EL (cell line): ENCODE data around the gene PALB2.

ENCODE experiments used
- DNase-seq: peaks from one replicate; pipeline ENCODE4 v3.0.0-alpha.2; 2016

Gene PALB2

DNA sequence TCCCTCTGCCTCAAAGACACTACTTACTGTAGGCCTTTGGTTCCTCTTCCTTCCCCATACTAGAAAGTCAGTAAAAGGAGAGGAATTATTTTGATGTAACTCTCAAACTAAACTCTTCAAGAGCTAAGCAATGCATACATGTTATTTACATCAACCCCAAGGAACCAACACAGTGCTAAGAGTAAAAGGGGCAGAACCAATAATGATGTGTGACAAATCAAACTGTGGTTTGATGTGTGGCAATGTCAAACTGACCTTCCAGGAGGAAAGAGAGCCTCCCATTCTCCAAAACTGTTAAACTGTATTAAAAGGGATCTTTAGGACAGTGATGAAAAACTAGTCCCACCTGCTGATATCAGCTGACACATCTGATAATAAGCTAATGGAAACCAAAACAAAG is 60.7 kb downstream of the PALB2 start:
- no peak for DNase-seq

DNA sequence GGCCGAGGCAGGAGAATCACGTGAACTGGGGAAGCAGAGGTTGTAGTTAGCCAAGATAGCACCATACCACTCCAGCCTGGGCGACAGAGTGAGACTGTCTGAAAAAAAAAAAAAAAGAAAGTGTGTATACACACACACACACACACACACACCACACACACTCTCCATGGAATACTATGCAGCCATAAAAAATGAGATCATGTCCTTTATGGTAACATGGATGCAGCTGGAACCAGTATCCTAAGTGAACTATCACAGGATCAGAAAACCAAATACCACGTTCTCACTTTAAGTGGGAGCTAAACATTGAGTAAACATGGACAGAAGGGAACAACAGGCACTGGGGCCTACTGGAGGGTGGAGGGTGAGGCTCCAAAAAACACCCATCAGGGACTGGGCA is 61.7 kb downstream of the PALB2 start:
- DNase-seq, result no peak

DNA sequence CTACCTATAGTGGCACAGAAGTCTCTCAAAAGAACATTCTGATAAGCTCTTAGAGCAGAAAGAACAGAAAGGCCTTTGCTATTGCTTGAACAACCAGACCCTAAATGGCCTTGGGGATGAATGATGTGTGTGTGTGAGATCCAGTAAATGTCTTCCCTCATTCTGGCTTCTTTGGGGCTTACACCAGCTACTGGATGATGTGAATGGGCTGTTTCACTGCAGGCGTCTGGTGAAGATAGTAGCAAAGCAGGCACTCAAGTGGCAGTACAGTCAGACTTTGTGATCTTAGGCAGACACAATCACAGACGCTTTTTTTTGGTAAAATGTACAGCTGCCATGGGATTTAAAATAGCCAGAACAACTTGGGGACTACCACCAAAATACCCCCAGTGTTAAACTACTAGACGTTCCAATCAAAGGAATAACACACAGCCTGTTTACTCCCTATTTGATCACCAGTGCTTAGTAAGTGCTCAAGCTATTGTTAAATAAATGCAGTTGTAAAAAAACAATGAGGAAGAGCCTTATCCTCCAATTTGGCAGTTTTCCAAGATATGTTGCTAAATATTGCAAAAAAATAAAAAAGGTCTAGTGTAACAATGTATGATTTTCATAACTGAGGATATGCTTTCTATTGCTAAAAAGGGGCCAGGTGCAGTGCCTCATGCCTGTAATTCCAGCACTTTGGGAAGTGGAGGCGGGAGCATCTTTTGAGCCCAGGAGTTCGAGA is 62.8 kb downstream of the PALB2 start:
- DNase-seq, result no peak

DNA sequence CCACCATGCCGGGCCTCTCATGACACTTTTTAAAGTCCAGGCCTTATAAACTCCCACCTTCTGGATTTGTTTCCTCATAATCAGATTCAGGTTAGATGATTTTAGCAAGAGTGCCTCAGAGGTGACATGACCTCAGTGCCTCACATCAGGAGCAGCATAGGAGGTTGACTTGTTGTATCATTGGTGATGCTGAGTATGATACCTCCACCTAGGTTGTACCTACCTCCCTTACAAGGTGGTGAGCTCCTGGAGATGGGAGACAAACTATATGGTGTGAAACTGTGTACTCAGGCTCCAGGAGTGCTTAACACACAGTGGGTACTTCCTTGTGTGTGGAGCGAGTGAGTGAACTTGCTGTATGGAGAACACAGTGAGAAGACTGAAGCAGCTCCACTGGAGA is 63.6 kb downstream of the PALB2 start:
- DNase-seq, result no peak

DNA sequence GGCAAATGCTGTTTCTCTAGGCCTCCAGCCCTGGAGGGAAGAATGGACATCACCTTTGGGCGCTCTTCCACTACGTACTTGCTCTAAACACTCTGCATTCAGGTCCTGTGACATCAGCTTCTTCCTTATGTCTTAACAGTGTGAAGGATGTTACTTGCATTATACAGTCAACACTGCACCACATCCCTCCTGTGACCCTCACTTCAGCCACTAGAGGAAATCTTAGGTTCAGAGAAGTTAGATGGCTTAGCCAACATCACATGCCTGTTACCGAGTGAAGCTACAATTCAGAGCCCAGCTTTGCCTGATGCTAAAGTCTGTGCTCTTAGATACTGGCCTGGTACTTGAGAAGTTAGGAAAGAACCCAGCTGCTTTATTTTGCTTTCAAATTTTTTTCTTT is 65.3 kb downstream of the PALB2 start:
- no peak for DNase-seq

DNA sequence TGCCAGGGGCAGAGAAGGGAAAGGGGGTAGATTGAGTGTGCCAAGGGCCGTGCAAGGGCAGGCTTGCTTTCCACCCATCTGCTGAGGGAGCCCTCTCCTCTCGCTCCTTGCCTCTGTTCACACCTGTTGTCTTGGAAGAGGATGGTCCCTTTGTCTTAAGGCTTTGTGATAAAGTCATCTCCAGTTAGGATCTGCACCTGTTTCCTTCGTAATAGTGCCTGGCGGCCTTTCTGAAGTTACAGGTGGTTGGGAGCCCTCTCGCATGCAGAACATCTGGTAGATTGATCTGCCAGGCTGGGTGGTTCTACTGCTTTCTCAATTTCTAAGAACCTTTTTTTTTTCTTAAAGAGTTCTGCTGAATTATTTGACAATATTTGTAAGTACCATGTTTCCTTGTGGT is 67.3 kb downstream of the PALB2 start:
- DNase-seq, result no peak

DNA sequence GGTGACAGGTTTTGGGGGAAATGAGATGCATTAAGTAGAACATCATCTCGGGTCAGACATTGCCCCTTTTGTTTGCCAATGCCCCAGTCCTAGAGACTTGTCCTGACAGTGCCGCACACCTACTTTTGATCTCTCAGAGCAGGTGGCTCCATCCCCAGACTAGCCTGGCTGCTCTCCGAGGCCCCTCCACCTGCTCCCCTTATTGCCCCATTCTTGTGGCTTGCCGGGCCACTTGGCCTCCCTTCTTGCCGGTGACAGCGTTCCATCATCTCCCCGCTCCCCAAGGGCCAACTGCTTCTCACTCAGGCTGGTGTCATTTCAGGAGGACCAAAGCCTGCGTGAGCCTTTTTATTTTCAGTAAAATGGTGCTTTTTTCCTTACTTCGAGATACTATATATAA is 68.7 kb downstream of the PALB2 start:
- DNase-seq, result no peak

DNA sequence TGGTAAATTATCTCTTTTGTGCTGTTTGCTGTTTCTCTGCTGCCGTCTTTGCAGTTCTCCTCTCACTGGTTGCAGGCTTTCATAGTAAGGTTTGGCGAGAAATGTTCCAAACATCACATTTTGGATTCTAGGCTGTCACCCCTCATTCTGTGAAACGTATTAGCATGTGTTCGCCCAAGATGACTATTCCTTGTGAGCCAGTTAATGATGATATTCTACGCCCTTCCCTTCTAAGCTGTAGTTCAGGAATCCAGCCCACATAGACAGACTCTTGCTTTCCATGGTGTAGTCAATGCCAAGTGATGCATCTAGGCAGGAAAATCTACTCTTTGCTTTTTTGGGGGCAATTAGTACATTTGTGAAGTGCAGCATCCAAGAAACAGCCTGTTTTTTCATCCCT is 69.2 kb downstream of the PALB2 start:
- no peak for DNase-seq

DNA sequence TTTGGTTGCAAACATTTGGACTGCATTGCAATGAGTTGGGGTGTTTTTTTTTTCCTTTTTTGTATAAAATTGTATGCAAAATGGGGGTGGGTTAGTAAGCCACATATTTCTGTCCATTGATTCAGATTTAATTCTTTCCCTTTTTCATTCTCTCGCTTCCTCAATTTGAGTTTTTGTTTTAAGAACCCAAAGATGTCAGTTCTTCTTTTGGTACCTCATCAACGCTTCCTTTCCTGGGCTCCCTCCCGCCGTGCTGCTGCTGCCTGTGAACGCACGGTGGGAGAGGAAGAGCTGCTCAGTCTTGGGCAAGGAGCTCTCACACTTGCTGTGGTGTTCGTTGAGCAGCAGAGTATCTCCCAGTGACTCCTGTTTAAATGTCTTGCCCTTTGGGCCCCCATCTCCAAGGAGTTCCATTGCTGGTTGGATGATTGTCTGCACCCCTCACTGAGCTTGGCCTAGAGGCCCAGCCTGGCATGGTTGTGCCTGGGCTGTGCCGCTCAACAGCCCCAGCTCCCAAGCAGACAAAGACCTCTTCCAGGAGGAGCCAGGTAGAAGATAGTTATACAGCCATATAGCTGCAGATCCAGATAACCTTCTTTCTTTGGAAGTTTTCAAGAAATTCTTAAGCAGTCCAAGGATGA is 70.0 kb downstream of the PALB2 start:
- DNase-seq, result no peak

DNA sequence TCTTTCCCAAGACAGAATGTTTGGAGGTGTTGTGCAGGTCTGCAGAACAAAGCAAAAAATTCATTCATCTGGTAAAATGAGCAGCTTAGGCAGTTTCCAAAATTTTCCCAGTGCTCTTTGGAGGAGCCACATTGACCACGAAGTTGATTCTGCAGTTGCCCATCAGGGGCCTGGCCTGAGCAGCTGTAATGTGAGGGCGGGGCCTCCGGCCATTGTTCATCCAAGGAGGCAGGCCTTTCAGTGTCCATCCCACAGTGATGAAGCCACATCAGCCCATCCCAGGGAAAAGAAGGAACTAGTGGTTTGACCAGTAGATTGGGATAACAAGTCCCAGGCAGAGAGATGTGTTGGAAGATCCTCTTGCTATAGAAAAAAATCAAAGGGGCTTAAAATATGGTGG is 73.5 kb downstream of the PALB2 start:
- DNase-seq, result no peak

DNA sequence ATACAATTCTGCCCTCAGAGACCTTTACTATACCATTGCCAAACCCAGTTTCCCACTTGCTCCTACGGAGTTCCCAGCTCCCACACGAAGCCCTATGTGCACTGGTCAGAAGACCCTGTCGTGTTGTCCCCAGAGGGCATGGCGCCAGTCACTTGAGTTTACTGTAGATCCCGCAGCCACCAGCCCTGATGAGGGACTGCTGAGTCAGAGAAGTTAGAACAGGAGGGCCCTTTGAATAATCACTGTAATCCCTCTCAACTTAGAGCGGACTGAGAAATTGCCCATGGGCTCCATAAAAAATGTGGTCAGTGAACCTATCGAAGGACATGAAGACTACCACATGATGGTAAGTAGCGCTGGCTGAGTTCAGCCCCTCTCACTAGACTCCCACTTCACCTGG is 74.4 kb downstream of the PALB2 start:
- DNase-seq, result no peak

DNA sequence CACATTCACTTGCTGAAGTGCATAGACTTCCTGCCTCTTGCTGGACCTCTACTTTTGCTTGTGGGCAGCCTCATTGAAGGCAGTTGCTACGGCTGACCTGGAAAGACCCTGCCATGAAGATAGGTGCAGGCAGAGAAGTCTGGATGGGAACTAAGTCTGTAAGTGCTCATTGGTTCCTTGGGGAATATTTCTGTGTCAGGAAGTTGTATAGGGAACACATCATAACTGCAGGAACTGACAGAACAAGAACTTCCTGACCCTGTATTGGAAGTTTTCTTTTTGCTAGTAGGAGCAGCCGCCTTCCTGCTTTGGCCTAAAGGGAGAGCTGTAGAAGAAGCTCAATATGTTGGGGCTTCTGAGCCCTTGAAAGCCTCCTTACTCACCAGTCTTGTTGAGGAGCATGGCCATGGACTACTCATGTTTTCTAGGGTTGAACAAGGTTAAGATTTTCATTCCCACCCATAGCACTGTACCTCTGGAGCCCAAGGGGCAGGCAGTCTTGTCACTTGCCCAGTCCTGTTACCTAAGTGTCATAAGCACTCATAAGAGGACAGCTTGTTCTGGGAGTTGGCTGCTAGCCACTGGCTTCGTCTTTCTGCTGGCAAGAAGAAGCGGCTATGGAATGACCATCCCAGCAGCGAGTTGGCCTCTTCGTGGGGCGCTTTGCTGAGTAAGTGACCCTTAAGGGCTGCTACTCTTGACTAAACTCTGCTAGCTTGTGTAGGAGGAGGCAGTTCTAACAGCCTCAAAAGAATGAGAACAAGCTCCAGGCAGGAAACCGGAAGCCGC is 76.3 kb downstream of the PALB2 start:
- no peak for DNase-seq

DNA sequence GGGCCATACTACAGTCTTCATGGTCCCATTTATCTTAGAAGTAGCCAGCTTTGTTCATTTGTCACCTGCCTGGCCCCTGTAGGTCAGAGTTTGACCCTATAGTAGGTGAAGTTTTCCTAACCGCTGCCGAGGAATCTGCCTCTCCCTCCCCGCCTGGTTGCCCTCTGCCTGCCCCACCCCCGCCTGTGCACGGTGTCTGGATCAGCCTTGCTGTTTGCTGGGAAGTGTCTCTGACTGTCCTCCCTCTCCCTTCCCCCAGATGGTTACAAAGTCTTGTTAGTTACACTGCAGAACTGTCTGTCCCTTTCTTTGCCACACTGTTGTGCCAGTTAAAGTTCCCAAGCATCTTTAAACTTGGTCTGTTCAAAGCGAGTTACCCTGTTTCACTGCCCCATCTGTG is 77.9 kb downstream of the PALB2 start:
- DNase-seq, result no peak

DNA sequence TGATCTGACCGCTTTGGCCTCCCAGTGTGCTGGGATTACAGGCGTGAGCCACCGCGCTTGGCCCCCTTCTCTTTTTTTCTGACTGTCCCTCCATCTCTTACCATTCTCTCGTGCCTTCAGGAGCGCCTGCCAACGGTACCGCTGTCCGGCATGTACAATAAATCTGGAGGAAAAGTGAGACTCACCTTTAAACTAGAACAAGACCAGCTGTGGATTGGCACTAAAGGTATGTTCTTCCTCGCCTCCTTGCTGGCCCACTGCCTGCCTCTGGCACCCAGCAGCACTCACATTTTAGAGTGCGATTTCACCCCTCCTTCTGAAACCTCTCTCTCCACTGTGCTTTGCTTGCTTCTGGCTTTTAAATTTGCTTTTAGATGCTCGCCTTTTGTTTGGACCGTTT is 78.6 kb downstream of the PALB2 start:
- DNase-seq, result no peak

DNA sequence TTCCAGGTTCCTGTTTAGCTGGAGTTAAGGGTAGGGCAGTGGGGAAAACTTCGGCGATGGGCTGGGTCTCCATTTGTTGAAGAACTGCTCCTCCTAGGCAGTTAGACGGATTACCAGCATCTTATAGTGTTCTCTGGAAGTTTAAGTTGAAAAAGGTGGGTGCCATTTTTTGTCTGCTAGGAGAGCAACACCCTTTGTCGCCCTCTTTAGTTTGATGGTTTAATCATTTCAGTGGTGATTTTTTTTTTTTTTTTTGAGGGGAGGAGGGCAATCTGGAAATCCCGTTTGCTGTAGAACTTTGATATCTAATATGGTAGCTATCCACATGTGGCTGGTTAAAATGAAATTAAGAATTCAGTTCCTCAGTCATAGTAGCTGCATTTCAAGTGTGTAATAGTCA is 79.5 kb downstream of the PALB2 start:
- no peak for DNase-seq

DNA sequence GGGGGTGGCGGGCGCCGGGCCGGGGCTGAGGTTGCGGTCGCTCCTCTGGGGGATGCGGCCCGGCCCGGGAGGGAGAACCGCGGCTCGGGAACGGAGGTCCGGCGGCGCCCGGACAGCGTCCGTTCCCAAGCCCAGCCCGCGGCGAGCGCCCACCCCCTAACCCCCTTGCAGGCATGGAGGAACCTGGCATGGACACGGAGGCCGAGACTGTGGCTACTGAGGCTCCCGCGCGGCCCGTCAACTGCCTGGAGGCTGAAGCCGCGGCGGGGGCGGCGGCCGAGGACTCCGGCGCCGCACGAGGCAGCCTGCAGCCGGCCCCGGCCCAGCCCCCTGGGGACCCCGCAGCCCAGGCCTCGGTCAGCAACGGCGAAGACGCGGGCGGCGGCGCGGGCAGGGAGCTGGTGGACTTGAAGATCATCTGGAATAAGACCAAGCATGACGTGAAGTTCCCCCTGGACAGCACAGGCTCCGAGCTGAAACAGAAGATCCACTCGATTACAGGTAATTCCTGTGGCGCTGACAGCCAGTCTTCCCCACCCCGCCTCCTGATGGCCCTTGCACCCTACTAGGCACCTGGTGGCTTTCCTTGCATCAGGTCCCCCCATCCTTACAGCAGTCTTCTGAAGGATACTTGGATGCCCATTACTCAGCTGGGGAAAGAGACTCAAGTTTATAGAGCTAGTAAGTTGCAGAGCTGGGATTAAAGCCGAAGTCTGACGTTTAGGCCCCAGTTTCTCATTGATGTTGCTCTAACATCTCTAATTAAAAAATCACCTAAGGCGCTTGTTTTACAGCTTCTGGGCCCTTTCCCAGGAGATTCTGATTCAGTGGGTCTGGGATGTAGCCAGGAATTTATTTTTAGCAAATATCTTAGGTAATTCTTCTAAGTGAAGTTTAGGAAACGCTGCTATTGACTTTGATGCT is 83.1 kb downstream of the PALB2 start:
- peak; percentile 25 for DNase-seq

DNA sequence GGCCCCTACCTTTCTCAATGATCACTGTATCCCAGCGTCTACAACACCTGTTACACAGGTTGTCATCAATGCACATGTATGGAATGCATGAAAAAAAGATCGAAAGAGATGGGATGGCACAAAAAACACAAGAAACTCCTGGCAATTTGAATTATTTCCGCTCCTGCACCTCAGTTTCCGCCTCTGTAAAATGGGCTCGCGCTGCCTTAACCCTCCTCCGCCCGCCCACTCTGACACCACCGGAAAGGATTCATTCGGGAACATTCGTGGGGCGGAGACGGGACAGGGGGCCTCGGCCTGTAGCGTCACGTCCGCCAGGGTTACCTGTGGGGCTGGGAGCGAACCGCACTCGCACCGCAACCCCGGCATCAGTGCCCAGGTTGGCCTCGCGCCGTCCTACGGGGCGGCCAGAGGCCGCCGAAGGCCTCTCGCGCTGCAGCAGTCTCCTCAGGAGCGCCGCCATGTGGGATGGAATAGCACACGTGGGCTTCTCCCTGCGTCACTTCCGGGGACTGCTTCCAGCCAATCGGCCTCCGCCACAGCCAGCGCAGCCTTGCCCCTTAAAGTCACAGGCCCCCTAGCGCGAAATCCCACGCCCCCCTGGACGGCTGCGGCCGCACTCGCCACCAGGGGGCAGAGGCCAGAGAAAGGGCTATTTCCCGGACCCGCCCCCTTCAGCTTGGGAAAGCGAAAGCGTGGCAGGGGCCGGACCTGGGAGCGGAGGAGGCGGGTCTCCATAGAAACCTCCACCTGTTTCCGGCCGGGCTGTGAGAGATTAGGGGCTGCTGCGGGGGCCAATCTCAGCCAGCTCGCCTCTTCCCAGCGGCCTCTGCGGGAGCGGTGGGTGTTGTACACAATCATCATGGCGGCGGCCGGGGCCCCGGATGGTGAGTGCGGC is 84.0 kb downstream of the PALB2 start, which contains the start of the genes EARS2 and UBFD1:
Gene EARS2, minus strand, starts transcription at position 470 of the 898 bp plus-strand sequence. Its CDS starts 7 bp downstream, at position 463.
Gene UBFD1, plus strand, starts transcription at position 847 of the 898 bp plus-strand sequence. Its CDS starts 16 bp downstream, at position 863.
- peak; percentile 98 for DNase-seq

DNA sequence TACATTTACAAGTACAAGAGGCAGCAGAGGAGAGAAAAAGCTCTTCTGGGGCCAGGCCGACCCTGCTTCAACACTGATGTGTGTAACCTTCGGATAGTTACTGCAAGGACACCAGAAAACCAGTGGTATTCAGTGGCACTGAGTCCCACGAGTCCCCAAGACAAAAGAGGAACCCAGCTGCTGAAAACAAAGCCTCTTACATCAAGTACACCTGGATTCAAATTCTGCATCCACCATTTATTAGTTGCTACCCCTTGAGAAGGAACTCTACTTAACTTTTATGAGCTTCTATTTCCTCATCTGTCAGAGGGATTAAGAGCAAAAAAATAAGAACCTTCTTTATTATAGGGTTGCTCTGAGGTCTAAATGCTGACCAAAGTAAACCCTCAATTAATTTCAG is 86.6 kb downstream of the PALB2 start:
- no peak for DNase-seq
